Liver (tissue), 3 donors: Measurements from ENCODE around the gene TMEM273.

Experiments
- FOXA1 ChIP-seq: IDR thresholded peaks from 2 replicates; pipeline ENCODE4 v1.6.1; 2016; ENCODE audit warnings: antibody characterized with exemption
- SP1 ChIP-seq: IDR thresholded peaks from 2 replicates; pipeline ENCODE4 v1.6.1; 2018; ENCODE audit warnings: antibody characterized with exemption, mild to moderate bottlenecking
- TF ChIP-seq, protein P1 (sequence below): fragments of 150-350 bp; IDR thresholded peaks from 2 replicates; pipeline ENCODE4 v1.5.1; 2017; ENCODE audit warnings: improper control_type of control experiment, low read depth, low read length; ENCODE audit not compliant: missing input control
- donor health status: healthy.
- donor health status: healthy.

DNA sequence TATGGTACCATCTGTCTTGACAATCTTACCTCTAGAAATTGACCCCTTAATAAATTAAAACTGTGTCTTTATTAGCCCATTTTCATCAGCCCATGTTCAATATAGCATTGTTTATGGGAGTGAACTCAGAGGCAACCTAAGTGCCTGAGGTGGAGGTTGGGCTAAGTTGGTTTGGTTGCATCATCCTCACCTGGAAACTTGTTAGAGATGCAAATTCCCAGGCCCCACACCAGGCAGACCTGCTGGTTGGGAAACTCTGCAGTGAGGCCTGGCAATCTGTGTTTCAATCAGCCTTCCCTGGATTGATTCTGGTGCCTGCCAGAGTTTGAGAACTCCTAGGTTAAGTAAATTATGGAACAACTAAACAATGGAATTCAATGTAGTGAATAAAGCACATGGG is 44.9 kb downstream of the TMEM273 start:
- TF ChIP-seq, protein P1, sequence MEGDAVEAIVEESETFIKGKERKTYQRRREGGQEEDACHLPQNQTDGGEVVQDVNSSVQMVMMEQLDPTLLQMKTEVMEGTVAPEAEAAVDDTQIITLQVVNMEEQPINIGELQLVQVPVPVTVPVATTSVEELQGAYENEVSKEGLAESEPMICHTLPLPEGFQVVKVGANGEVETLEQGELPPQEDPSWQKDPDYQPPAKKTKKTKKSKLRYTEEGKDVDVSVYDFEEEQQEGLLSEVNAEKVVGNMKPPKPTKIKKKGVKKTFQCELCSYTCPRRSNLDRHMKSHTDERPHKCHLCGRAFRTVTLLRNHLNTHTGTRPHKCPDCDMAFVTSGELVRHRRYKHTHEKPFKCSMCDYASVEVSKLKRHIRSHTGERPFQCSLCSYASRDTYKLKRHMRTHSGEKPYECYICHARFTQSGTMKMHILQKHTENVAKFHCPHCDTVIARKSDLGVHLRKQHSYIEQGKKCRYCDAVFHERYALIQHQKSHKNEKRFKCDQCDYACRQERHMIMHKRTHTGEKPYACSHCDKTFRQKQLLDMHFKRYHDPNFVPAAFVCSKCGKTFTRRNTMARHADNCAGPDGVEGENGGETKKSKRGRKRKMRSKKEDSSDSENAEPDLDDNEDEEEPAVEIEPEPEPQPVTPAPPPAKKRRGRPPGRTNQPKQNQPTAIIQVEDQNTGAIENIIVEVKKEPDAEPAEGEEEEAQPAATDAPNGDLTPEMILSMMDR, result no peak
- TF ChIP-seq SP1 (no peak), FOXA1 (no peak)
